HCT116 (cell line): ENCODE data around the gene DIAPH3. TPM values are rescaled to one million over a fixed set of nuclear protein-coding genes. Genes with fewer than 3 reads are reported as not detected.

ENCODE experiments used
- ATAC-seq: fragments of 200-7000 bp; cut with Tn5 transposase; 2 replicates; pipeline ENCODE4 v1.9.1; 2020; ENCODE audit warnings: mild to moderate bottlenecking, moderate library complexity
- BruUV-seq: library from RNA; stranded (reverse); fragments of 400-500 nt; replicated peaks from 2 replicates; lab custom pipeline; 2021; lab: Mats Ljungman, UMichigan
- CTCF ChIA-PET: fragments of 300-600 bp; sonication (Branson Sonifier 250); formaldehyde crosslinking; loops from one replicate; lab custom pipeline; 2021; ENCODE audit warnings: antibody characterized with exemption; lab: Charles Lee
- POLR2A ChIA-PET: fragments of 300-600, 350-600 bp; sonication (Branson Sonifier 250); formaldehyde crosslinking; loops from one replicate; lab custom pipeline; 2021; ENCODE audit warnings: antibody characterized with exemption; lab: Charles Lee
- RAD21 ChIA-PET, 2 experiments: fragments of 300-600 bp; sonication (Branson Sonifier 250); formaldehyde crosslinking; loops; one replicate each; lab custom pipeline; 2023; ENCODE audit warnings: low total read pairs in 2 of 2; ENCODE audit not compliant: uncharacterized antibody in 2 of 2, unreplicated experiment in 2 of 2, low non-redundant PET in 1 of 2; lab: Charles Lee
- DNase-seq: peaks from one replicate; pipeline ENCODE4 v3.0.0-alpha.2; 2010; ENCODE audit warnings: low read depth, low spot score
- H2AFZ ChIP-seq: fragments of 200-600 bp; shearing (Covaris generic), sonication (generic); 2 replicates; pipeline ENCODE4 v1.6.1; 2017; ENCODE audit warnings: low read depth, mixed run types, mixed read lengths, antibody characterized with exemption, low read length; ENCODE audit not compliant: poor library complexity, severe bottlenecking
- H3K27ac ChIP-seq: 2 replicates; pipeline ENCODE4 v1.5.1; 2012; ENCODE audit warnings: low read depth, low read length
- H3K27me3 ChIP-seq: fragments of 200-600 bp; sonication (generic); 2 replicates; pipeline ENCODE4 v1.6.1; 2016; ENCODE audit warnings: mixed run types, low read length, mixed read lengths; ENCODE audit not compliant: insufficient read depth
- H3K36me3 ChIP-seq, 2 experiments: fragments of 200-500 bp in 1 of 2; fragments of 200-600 bp in 1 of 2; sonication (Bioruptor generic) in 1 of 2; sonication (generic) in 1 of 2; 2 replicates each; pipeline versions ENCODE4 v1.5.1 to v1.6.1; 2014 to 2016; ENCODE audit warnings: low read length in 2 of 2, inconsistent platforms in 1 of 2, mixed read lengths in 1 of 2, mixed run types in 1 of 2; ENCODE audit not compliant: insufficient read depth in 2 of 2, control insufficient read depth in 1 of 2
- H3K4me1 ChIP-seq, 2 experiments: fragments of 200-600 bp in 1 of 2; sonication (generic) in 1 of 2; 2 replicates each; pipeline versions ENCODE4 v1.5.1 to v1.6.1; 2012 to 2017; ENCODE audit warnings: low read length in 2 of 2, inconsistent platforms in 1 of 2, mild to moderate bottlenecking in 1 of 2, mixed read lengths in 1 of 2, mixed run types in 1 of 2, moderate library complexity in 1 of 2; ENCODE audit not compliant: insufficient read depth in 2 of 2, control insufficient read depth in 1 of 2
- H3K4me2 ChIP-seq: fragments of 200-600 bp; sonication (generic); 2 replicates; pipeline ENCODE4 v1.6.1; 2017; ENCODE audit warnings: mixed run types, low read length, mixed read lengths
- H3K4me3 ChIP-seq, 2 experiments: fragments of 200-600 bp in 1 of 2; sonication (generic) in 1 of 2; replicated peaks in 1 of 2; 2 replicates each; pipeline ENCODE4 v1.5.1; 2011 to 2016; ENCODE audit warnings: low read length in 2 of 2, control low read depth in 1 of 2, low read depth in 1 of 2, mild to moderate bottlenecking in 1 of 2, mixed read lengths in 1 of 2, mixed run types in 1 of 2
- H3K79me2 ChIP-seq: fragments of 200-600 bp; sonication (generic); 2 replicates; pipeline ENCODE4 v1.6.1; 2017; ENCODE audit warnings: mild to moderate bottlenecking, mixed run types, low read length, moderate library complexity, mixed read lengths; ENCODE audit not compliant: insufficient read depth
- H3K9ac ChIP-seq: fragments of 200-600 bp; sonication (generic); 2 replicates; pipeline ENCODE4 v1.6.1; 2016; ENCODE audit warnings: low read length, mixed read lengths
- H3K9me2 ChIP-seq: fragments of 200-600 bp; sonication (generic), shearing (Covaris generic); 2 replicates; pipeline ENCODE4 v1.6.1; 2017; ENCODE audit warnings: mixed run types, mild to moderate bottlenecking, moderate library complexity; ENCODE audit not compliant: insufficient read depth
- H3K9me3 ChIP-seq, 2 experiments: fragments of 200-500 bp in 1 of 2; fragments of 200-600 bp in 1 of 2; sonication (Bioruptor generic) in 1 of 2; sonication (generic) in 1 of 2; 2 replicates each; pipeline ENCODE4 v1.6.1; 2014 to 2017; ENCODE audit warnings: low read length in 2 of 2, mixed read lengths in 2 of 2, inconsistent platforms in 1 of 2, low read depth in 1 of 2, mild to moderate bottlenecking in 1 of 2, mixed run types in 1 of 2, moderate library complexity in 1 of 2; ENCODE audit not compliant: control insufficient read depth in 1 of 2, insufficient read depth in 1 of 2
- H4K20me1 ChIP-seq: fragments of 200-600 bp; sonication (generic), shearing (Covaris generic); 2 replicates; pipeline ENCODE4 v1.6.1; 2017; ENCODE audit warnings: mixed run types, mild to moderate bottlenecking, moderate library complexity; ENCODE audit not compliant: insufficient read depth
- CEBPB ChIP-seq: IDR thresholded peaks from 2 replicates; pipeline ENCODE4 v1.6.1; 2012; ENCODE audit warnings: low read depth
- EGR1 ChIP-seq: IDR thresholded peaks from 2 replicates; pipeline ENCODE4 v1.6.1; 2012; ENCODE audit warnings: low read depth
- ELF1 ChIP-seq: IDR thresholded peaks from 2 replicates; pipeline ENCODE4 v1.6.1; 2012; ENCODE audit warnings: low read depth, borderline replicate concordance
- EZH2 ChIP-seq: fragments of 200-600 bp; sonication (generic); IDR thresholded peaks from 2 replicates; pipeline ENCODE4 v1.6.1; 2017; ENCODE audit warnings: antibody characterized with exemption, mixed run types
- EZH2phosphoT487 ChIP-seq: fragments of 200-600 bp; IDR thresholded peaks from 2 replicates; pipeline ENCODE4 v1.6.1; 2018; ENCODE audit warnings: antibody characterized with exemption, borderline replicate concordance
- FOSL1 ChIP-seq: IDR thresholded peaks from 2 replicates; pipeline ENCODE4 v1.6.1; 2012; ENCODE audit warnings: low read depth
- JUND ChIP-seq: IDR thresholded peaks from 2 replicates; pipeline ENCODE4 v1.6.1; 2012
- MAX ChIP-seq: IDR thresholded peaks from 2 replicates; pipeline ENCODE4 v1.6.1; 2012
- POLR2A ChIP-seq: IDR thresholded peaks from 2 replicates; pipeline ENCODE4 v1.7.0; 2011; ENCODE audit warnings: borderline replicate concordance; ENCODE audit not compliant: insufficient read depth, insufficient read length; ENCODE audit errors: extremely low read depth
- POLR2AphosphoS5 ChIP-seq: IDR thresholded peaks from 2 replicates; pipeline ENCODE4 v1.6.1; 2011; ENCODE audit warnings: mild to moderate bottlenecking, low read depth, low read length, moderate library complexity
- RAD21 ChIP-seq: IDR thresholded peaks from 2 replicates; pipeline ENCODE4 v1.6.1; 2012; ENCODE audit warnings: low read depth, mild to moderate bottlenecking
- SP1 ChIP-seq: IDR thresholded peaks from 2 replicates; pipeline ENCODE4 v1.6.1; 2012; ENCODE audit warnings: low read depth
- SRF ChIP-seq: IDR thresholded peaks from 2 replicates; pipeline ENCODE4 v1.6.1; 2012; ENCODE audit warnings: low read depth
- TCF7L2 ChIP-seq: IDR thresholded peaks from 2 replicates; pipeline ENCODE4 v1.7.0; 2011; ENCODE audit warnings: borderline replicate concordance, inconsistent platforms; ENCODE audit not compliant: insufficient read depth, insufficient read length; ENCODE audit errors: extremely low read depth
- YY1 ChIP-seq: IDR thresholded peaks from 2 replicates; pipeline ENCODE4 v1.6.1; 2011; ENCODE audit warnings: low read length, low read depth, moderate library complexity, mild to moderate bottlenecking; ENCODE audit not compliant: insufficient replicate concordance; ENCODE audit errors: extremely low read depth
- ZBTB33 ChIP-seq: IDR thresholded peaks from 2 replicates; pipeline ENCODE4 v1.6.1; 2011; ENCODE audit warnings: mild to moderate bottlenecking, low read length, moderate library complexity; ENCODE audit not compliant: insufficient replicate concordance; ENCODE audit errors: extremely low read depth
- ZFX ChIP-seq: fragments of 450-650 bp; IDR thresholded peaks from 2 replicates; pipeline ENCODE4 v1.6.1; 2017
- ZNF274 ChIP-seq: fragments of 200-500 bp; sonication (Bioruptor generic); IDR thresholded peaks from 2 replicates; pipeline ENCODE4 v1.6.1; 2014; ENCODE audit warnings: mild to moderate bottlenecking, low read depth, low read length, inconsistent platforms
- intact Hi-C: fragments of 100-400 bp; cut with micrococcal nuclease; formaldehyde crosslinking; loops from 2 replicates; pipeline ENCODE4 v1.10.0; 2022
- total RNA-seq: library from RNA; stranded (reverse); gene quantifications from one replicate; pipeline ENCODE4 v1.2.1, GENCODE V29; 2021; ENCODE audit not compliant: unreplicated experiment

DIAPH3 gene
- total RNA-seq, 1 experiment from 2014 or later = 22.8 TPM

- Histone ChIP-seq H3K4me3 (no peak overlapping the region), H3K9me3 (no peaks in the 10 kb centered on the region), H3K36me3 (no peaks in the 10 kb centered on the region), H3K4me1 (no peaks in the 10 kb centered on the region), H3K27ac (no peak overlapping the region), H3K9me2 (no peaks in the 10 kb centered on the region), H3K27me3 (no peaks in the 10 kb centered on the region), H3K9ac (no peak overlapping the region), H4K20me1 (no peaks in the 10 kb centered on the region), H3K4me2 (no peak overlapping the region), H3K79me2 (no peaks in the 10 kb centered on the region), H2AFZ (no peak overlapping the region)
- ChIA-PET POLR2A (no interaction called here), RAD21 (no interaction called here), CTCF (no interaction called here)
- BruUV-seq = no TSS peak
- DNase-seq (no peak), ATAC-seq (no peak)
- TF ChIP-seq SP1 (no peak), TCF7L2 (no peak), ZBTB33 (no peak)
- intact Hi-C loops = no loop called here
Observed at GRCh38 chr13:59801107-59801880, 362.4 kb downstream of the DIAPH3 start.

DNA sequence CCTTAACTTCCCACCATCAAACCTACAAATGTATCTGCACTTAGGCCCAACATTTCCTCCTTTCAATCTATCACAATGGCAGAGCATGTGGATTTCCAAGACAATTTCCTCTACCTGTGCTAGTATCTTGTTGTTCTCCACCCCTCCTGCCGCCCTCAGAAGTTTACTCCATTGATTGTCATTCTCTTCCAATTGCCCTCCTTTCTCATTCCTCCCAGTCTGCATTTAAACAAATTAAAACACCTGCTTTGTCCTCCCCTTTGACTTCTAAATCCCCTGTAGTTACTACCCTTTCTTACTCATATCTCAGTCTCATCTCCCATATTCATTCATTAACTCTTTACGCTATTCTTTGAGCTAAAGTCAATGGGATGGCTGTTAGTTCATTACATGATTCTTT is 370.6 kb downstream of the DIAPH3 start:
- H3K79me2 ChIP-seq = no peaks in the 10 kb centered on the region
- H3K9me3 ChIP-seq = no peaks in the 10 kb centered on the region
- no TSS peak for BruUV-seq
- H3K27me3 ChIP-seq = no peaks in the 10 kb centered on the region
- no peaks in the 10 kb centered on the region for H4K20me1 ChIP-seq
- ATAC-seq = no peak
- no peak overlapping the region for H3K4me2 ChIP-seq
- ChIA-PET CTCF (no interaction called here), POLR2A (no interaction called here), RAD21 (no interaction called here)
- no peak overlapping the region for H2AFZ ChIP-seq
- no peaks in the 10 kb centered on the region for H3K9me2 ChIP-seq
- DNase-seq = no peak
- intact Hi-C loops = no loop called here
- H3K36me3 ChIP-seq = no peaks in the 10 kb centered on the region
- H3K9ac ChIP-seq = no peak overlapping the region
- H3K27ac ChIP-seq = no peak overlapping the region
- no peak overlapping the region for H3K4me3 ChIP-seq
- H3K4me1 ChIP-seq = no peaks in the 10 kb centered on the region
- no peak for TF ChIP-seq EGR1
- no peak for TF ChIP-seq SRF
- no peak for TF ChIP-seq EZH2phosphoT487
- TF ChIP-seq YY1 = no peak
- TF ChIP-seq ZFX = no peak
- no peak for TF ChIP-seq POLR2AphosphoS5
- no peak for TF ChIP-seq ZNF274
- TF ChIP-seq FOSL1 = no peak
- no peak for TF ChIP-seq EZH2
- TF ChIP-seq MAX = no peak
- no peak for TF ChIP-seq CEBPB
- TF ChIP-seq POLR2A = no peak
- TF ChIP-seq ZBTB33 = no peak
- TF ChIP-seq JUND = no peak
- TF ChIP-seq ELF1 = no peak
- no peak for TF ChIP-seq RAD21
